Left lung (tissue), 14 donors: Measurements from ENCODE around the gene PKNOX2. TPM values are rescaled to one million over a fixed set of nuclear protein-coding genes. Genes with fewer than 3 reads are reported as not detected.

Experiments
- ATAC-seq: fragments of 200-7000 bp; cut with Tn5 transposase; one replicate; pipeline ENCODE4 v1.9.1; 2020; ENCODE audit warnings: moderate library complexity
- DNase-seq, 4 donors: peaks; one replicate each; pipeline ENCODE4 v3.0.0-alpha.2; 2013 to 2020
- H3K27ac ChIP-seq, 2 donors: fragments of 200-600 bp; sonication (generic) in 1 of 2; one replicate each; pipeline versions ENCODE4 v1.5.0 to v1.8.0; 2020 to 2021
- H3K27me3 ChIP-seq, 2 donors: fragments of 200-600 bp; sonication (generic) in 1 of 2; one replicate each; pipeline versions ENCODE4 v1.5.0 to v1.8.0; 2020 to 2021
- H3K36me3 ChIP-seq, 2 donors: fragments of 200-600 bp; sonication (generic) in 1 of 2; one replicate each; pipeline versions ENCODE4 v1.5.0 to v1.8.0; 2020 to 2021
- H3K4me1 ChIP-seq, 2 donors: fragments of 200-600 bp; one replicate each; pipeline ENCODE4 v1.8.0; 2021
- H3K4me3 ChIP-seq, 2 donors: fragments of 200-600 bp; sonication (generic) in 1 of 2; one replicate each; pipeline versions ENCODE4 v1.5.0 to v1.8.0; 2020 to 2021; ENCODE audit warnings: mild to moderate bottlenecking in 1 of 2
- H3K9me3 ChIP-seq, 2 donors: fragments of 200-600 bp; sonication (generic) in 1 of 2; one replicate each; pipeline versions ENCODE4 v1.5.0 to v1.8.0; 2020 to 2021
- intact Hi-C, 2 donors: fragments of 100-400 bp; cut with DNase I; formaldehyde crosslinking; loops; one replicate each; pipeline versions ENCODE4 v1.11.2 to v1.14.2; 2022
- long read RNA-seq, 12 donors: library from polyadenylated mRNA in 2 of 12; unstranded in 2 of 12; transcript quantifications; one replicate each; pipeline ENCODE4 v2.0.0 and lab custom pipeline, GENCODE V29; 2019 to 2026
- polyA plus RNA-seq, 6 donors: library from polyadenylated mRNA; unstranded; fragments of 120-200 nt; gene quantifications; one replicate each; pipeline ENCODE4 v1.2.1, GENCODE V29; 2013; ENCODE audit not compliant: insufficient read length in 6 of 6
- total RNA-seq, 2 donors: library from RNA; stranded (reverse); fragmentation: NEBNext Ultra II Directional; extraction: Animal tissue kit (Norgen Biotek cat#: 25700); gene quantifications; one replicate each; pipeline ENCODE4 v1.2.1, GENCODE V29; 2021
- TF ChIP-seq, protein P1 (sequence below), 2 donors: fragments of 200-600 bp; sonication (generic) in 1 of 2; IDR thresholded peaks; one replicate each; pipeline versions ENCODE4 v1.5.0 to v1.8.0; 2021; ENCODE audit warnings: antibody characterized with exemption in 2 of 2
- donor health status: DM: no; HTN: yes; CAD: no.
- donor health status: DM: no; HTN: no; CAD: no.

The PKNOX2 gene, protein sequence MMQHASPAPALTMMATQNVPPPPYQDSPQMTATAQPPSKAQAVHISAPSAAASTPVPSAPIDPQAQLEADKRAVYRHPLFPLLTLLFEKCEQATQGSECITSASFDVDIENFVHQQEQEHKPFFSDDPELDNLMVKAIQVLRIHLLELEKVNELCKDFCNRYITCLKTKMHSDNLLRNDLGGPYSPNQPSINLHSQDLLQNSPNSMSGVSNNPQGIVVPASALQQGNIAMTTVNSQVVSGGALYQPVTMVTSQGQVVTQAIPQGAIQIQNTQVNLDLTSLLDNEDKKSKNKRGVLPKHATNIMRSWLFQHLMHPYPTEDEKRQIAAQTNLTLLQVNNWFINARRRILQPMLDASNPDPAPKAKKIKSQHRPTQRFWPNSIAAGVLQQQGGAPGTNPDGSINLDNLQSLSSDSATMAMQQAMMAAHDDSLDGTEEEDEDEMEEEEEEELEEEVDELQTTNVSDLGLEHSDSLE
- total RNA-seq (10 to 100 TPM in 1 of 2 donors, 1 to 10 TPM in 1; 6.7 to 13.1 TPM), polyA plus RNA-seq (10 to 100 TPM; 14.1 to 18.9 (median 17.3) TPM)
- long read RNA-seq, donor 1, partial matches to known transcripts, result 0 of 1 reads
- long read RNA-seq, donor 1, other reads (novel, unspliced or antisense), result 0 of 1 reads
- long read RNA-seq, donor 2, partial matches to known transcripts, result 0 of 3 reads
- long read RNA-seq, donor 2, other reads (novel, unspliced or antisense), result 0 of 3 reads
- long read RNA-seq, donor 3, partial matches to known transcripts, result 0 of 2 reads
- long read RNA-seq, donor 3, other reads (novel, unspliced or antisense), result 0 of 2 reads
- long read RNA-seq, donor 4, partial matches to known transcripts, result 1 of 2 reads
- long read RNA-seq, donor 4, other reads (novel, unspliced or antisense), result 1 of 2 reads
- long read RNA-seq, donor 5, result 0 reads
- long read RNA-seq, donor 6, result 0 reads
- long read RNA-seq, donor 7, result 0 reads
- long read RNA-seq, donor 8, result 0 reads
- long read RNA-seq, donor 9, result 0 reads
- long read RNA-seq, donor 10, partial matches to known transcripts, result 0 of 1 reads
- long read RNA-seq, donor 10, other reads (novel, unspliced or antisense), result 1 of 1 reads
- long read RNA-seq, donor 11, partial matches to known transcripts, result 0 of 2 reads
- long read RNA-seq, donor 11, other reads (novel, unspliced or antisense), result 0 of 2 reads
- long read RNA-seq, donor 12, result 0 reads

DNA sequence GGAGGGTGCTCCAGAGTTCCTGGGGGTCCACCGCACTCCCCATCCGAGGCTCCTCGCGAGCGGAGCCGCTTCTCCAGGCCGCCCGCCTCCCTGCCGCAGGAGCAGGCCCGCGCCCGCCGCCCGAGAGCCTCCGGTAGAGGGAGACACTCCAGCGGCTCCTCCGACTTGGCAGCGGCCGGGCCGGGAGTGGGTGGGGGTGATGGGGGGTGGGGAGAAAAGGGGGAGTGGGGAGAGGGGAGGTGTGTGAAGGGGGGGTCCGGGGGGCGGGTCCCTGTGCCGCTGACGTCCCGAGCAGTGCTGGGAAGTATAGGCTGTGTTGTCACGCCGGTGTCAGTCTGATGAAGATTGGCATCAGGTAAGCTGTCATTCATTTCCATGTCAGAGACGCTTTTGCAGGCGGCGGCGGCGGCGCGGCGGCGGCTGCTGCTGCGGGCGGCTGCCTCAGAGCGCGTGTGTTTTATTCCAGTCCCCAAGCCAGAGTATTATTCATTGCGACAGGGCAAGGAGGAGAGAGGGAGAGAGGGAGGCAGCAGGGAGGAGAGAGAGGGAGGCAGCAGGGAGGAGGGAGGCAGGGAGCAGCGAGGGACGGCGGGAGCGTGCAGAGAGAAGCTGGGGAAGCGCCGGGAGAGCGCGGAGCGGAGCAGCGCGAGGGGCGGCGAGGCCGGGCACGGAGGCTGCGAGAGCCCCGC lies at the start of gene PKNOX2:
Gene PKNOX2, plus strand, starts transcription at position 330 of the 689 bp plus-strand sequence. CDS start 186,555 bp downstream, outside the sequence.
- TF ChIP-seq, protein P1, sequence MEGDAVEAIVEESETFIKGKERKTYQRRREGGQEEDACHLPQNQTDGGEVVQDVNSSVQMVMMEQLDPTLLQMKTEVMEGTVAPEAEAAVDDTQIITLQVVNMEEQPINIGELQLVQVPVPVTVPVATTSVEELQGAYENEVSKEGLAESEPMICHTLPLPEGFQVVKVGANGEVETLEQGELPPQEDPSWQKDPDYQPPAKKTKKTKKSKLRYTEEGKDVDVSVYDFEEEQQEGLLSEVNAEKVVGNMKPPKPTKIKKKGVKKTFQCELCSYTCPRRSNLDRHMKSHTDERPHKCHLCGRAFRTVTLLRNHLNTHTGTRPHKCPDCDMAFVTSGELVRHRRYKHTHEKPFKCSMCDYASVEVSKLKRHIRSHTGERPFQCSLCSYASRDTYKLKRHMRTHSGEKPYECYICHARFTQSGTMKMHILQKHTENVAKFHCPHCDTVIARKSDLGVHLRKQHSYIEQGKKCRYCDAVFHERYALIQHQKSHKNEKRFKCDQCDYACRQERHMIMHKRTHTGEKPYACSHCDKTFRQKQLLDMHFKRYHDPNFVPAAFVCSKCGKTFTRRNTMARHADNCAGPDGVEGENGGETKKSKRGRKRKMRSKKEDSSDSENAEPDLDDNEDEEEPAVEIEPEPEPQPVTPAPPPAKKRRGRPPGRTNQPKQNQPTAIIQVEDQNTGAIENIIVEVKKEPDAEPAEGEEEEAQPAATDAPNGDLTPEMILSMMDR (IDR thresholded peaks at IDR 0.05), result peak; percentile 42 to 55
- ATAC-seq, result peak; percentile 87
- intact Hi-C loops, result loop anchor here in 1 of 2 donors (5.0 kb wide), 1 partner anchor 178 kb away; no protein-coding TSS in a partner anchor
- H3K27me3 ChIP-seq, result peaks cover 35 to 69% of the 10 kb centered on the region in 2 donors
- H3K9me3 ChIP-seq, result no peaks in the 10 kb centered on the region
- DNase-seq, result peak; percentile 72 to 90 (median 87)
- peak within 1 kb of the TSS; percentile 44 to 67 for H3K27ac ChIP-seq
- H3K36me3 ChIP-seq, result no peaks in the 10 kb centered on the region
- peak within 1 kb of the TSS; percentile 49 to 50 for H3K4me3 ChIP-seq
- H3K4me1 ChIP-seq, result peaks cover 0 to 18% of the 10 kb centered on the region in 2 donors

DNA sequence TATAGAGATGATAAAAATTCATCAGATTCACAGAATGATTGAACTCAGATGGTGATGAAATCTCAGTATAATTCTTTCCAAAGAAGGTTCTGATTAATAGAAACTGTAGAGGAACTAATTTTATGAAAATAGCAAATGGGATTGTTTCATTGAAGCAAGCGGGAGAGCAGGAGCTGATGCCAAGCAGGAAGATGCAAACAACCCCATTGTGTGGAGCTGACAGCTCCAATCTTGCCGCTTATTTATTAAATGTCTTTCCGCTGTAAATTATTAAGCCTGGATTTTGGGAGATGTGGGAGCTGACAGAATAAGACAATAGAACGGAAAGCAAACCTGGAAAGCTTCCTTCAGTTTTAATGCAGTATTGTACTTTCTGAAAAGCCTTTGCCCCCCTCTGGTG lies 47.1 kb upstream of the PKNOX2 start:
- Histone ChIP-seq H3K36me3 (no peaks in the 10 kb centered on the region), H3K9me3 (no peaks in the 10 kb centered on the region), H3K4me1 (no peaks in the 10 kb centered on the region), H3K27ac (no peak overlapping the region), H3K27me3 (peaks cover 0 to 4% of the 10 kb centered on the region in 2 donors), H3K4me3 (no peak overlapping the region)
- ATAC-seq (no peak), DNase-seq (no peak)
- intact Hi-C loops, result no loop called here
- TF ChIP-seq, protein P1 (IDR thresholded peaks at IDR 0.05), result no peak

- H3K4me1 ChIP-seq, result peaks cover 4 to 8% of the 10 kb centered on the region in 2 donors
- no peaks in the 10 kb centered on the region for H3K36me3 ChIP-seq
- peak overlapping the region; percentile 47 to 59 for H3K27ac ChIP-seq
- ATAC-seq (peak; percentile 64), DNase-seq (no peak)
- peaks cover 0 to under 1% of the 10 kb centered on the region in 2 donors for H3K27me3 ChIP-seq
- intact Hi-C loops, result no loop called here
- no peaks in the 10 kb centered on the region for H3K9me3 ChIP-seq
- TF ChIP-seq, protein P1 (IDR thresholded peaks at IDR 0.05), result no peak
- H3K4me3 ChIP-seq, result peak overlapping the region in 1 of 2 donors; percentile 6
These were observed 41.2 kb upstream of the PKNOX2 start for GRCh38 chr11:125123194-125123946.

GRCh38 chr11:125123947-125124617 lies 40.5 kb upstream of the PKNOX2 start:
- TF ChIP-seq, protein P1 (IDR thresholded peaks at IDR 0.05), result peak; percentile 42 to 54
- intact Hi-C loops, result no loop called here
- peak overlapping the region; percentile 47 to 59 for H3K27ac ChIP-seq
- peaks cover 4 to 8% of the 10 kb centered on the region in 2 donors for H3K4me1 ChIP-seq
- peaks cover 0 to 8% of the 10 kb centered on the region in 2 donors for H3K27me3 ChIP-seq
- H3K36me3 ChIP-seq, result no peaks in the 10 kb centered on the region
- H3K4me3 ChIP-seq, result peak overlapping the region in 1 of 2 donors; percentile 6
- ATAC-seq (peak; percentile 95), DNase-seq (peak in 2 of 4 donors; percentile 33 to 60)
- H3K9me3 ChIP-seq, result no peaks in the 10 kb centered on the region
